ENCODE data around the gene SNPH. TPM values are rescaled to one million over a fixed set of nuclear protein-coding genes. Genes with fewer than 3 reads are reported as not detected.

The SNPH gene
- total RNA-seq, 1 experiment from 2014 or later: 0.93 TPM

- H3K27ac ChIP-seq (ENCODE audit: low read length): no peak overlapping the region
- H3K4me1 ChIP-seq (ENCODE audit: low read length): no peaks in the 10 kb centered on the region
- DNase-seq: no peak
- no peaks in the 10 kb centered on the region for H3K9me2 ChIP-seq (replicated peaks; ENCODE audit: insufficient read depth, low read length)
- H3K9me3 ChIP-seq (ENCODE audit: low read length): no peaks in the 10 kb centered on the region
- no peaks in the 10 kb centered on the region for H4K20me1 ChIP-seq (ENCODE audit: insufficient read depth, low read depth, low read length)
- H3K36me3 ChIP-seq (ENCODE audit: insufficient read depth, low read length): no peaks in the 10 kb centered on the region
- no peak overlapping the region for H2AFZ ChIP-seq (ENCODE audit: low read length)
- H3K79me2 ChIP-seq (ENCODE audit: low read length): no peaks in the 10 kb centered on the region
- no peak overlapping the region for H3K4me3 ChIP-seq (ENCODE audit: low read length)
- H3K4me2 ChIP-seq (ENCODE audit: low read depth, low read length, poor library complexity, severe bottlenecking): no peak overlapping the region
- no peaks in the 10 kb centered on the region for H3K27me3 ChIP-seq (ENCODE audit: low read length)
- no peak overlapping the region for H3K9ac ChIP-seq (ENCODE audit: low read length)
Observed at GRCh38 chr20:1304710-1305515, 38.8 kb downstream of the SNPH start.

DNA sequence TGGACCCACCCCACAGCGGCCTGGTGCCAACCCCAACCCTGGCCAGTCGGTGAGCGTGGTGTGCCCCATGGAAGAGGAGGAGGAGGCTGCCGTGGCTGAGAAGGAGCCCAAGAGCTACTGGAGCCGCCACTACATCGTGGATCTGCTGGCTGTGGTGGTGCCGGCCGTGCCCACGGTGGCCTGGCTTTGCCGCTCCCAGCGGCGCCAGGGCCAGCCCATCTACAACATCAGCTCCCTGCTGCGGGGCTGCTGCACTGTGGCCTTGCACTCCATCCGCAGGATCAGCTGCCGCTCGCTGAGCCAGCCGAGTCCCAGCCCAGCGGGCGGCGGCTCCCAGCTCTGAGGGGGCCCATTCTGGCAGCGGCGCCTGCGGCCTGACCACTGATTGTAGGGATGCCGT is 39.6 kb downstream of the SNPH start:
- no peak overlapping the region for H2AFZ ChIP-seq (ENCODE audit: low read length)
- no peaks in the 10 kb centered on the region for H3K4me1 ChIP-seq (ENCODE audit: low read length)
- H3K9ac ChIP-seq (ENCODE audit: low read length): no peak overlapping the region
- no peaks in the 10 kb centered on the region for H3K9me3 ChIP-seq (ENCODE audit: low read length)
- H3K36me3 ChIP-seq (ENCODE audit: insufficient read depth, low read length): no peaks in the 10 kb centered on the region
- H3K9me2 ChIP-seq (replicated peaks; ENCODE audit: insufficient read depth, low read length): no peaks in the 10 kb centered on the region
- H4K20me1 ChIP-seq (ENCODE audit: insufficient read depth, low read depth, low read length): no peaks in the 10 kb centered on the region
- no peak for DNase-seq
- H3K4me3 ChIP-seq (ENCODE audit: low read length): no peak overlapping the region
- no peak overlapping the region for H3K27ac ChIP-seq (ENCODE audit: low read length)
- no peaks in the 10 kb centered on the region for H3K27me3 ChIP-seq (ENCODE audit: low read length)
- no peak overlapping the region for H3K4me2 ChIP-seq (ENCODE audit: low read depth, low read length, poor library complexity, severe bottlenecking)
- no peaks in the 10 kb centered on the region for H3K79me2 ChIP-seq (ENCODE audit: low read length)

GRCh38 chr20:1306316-1307135 is 40.4 kb downstream of the SNPH start:
- Histone ChIP-seq H3K79me2 (ENCODE audit: low read length) (no peaks in the 10 kb centered on the region), H3K9me3 (ENCODE audit: low read length) (no peaks in the 10 kb centered on the region), H3K27ac (ENCODE audit: low read length) (no peak overlapping the region), H3K4me3 (ENCODE audit: low read length) (no peak overlapping the region), H3K9me2 (replicated peaks; ENCODE audit: insufficient read depth, low read length) (no peaks in the 10 kb centered on the region), H3K36me3 (ENCODE audit: insufficient read depth, low read length) (no peaks in the 10 kb centered on the region), H3K9ac (ENCODE audit: low read length) (no peak overlapping the region), H2AFZ (ENCODE audit: low read length) (no peak overlapping the region), H4K20me1 (ENCODE audit: insufficient read depth, low read depth, low read length) (no peaks in the 10 kb centered on the region), H3K4me1 (ENCODE audit: low read length) (no peaks in the 10 kb centered on the region), H3K27me3 (ENCODE audit: low read length) (no peaks in the 10 kb centered on the region), H3K4me2 (ENCODE audit: low read depth, low read length, poor library complexity, severe bottlenecking) (no peak overlapping the region)
- no peak for DNase-seq

DNA sequence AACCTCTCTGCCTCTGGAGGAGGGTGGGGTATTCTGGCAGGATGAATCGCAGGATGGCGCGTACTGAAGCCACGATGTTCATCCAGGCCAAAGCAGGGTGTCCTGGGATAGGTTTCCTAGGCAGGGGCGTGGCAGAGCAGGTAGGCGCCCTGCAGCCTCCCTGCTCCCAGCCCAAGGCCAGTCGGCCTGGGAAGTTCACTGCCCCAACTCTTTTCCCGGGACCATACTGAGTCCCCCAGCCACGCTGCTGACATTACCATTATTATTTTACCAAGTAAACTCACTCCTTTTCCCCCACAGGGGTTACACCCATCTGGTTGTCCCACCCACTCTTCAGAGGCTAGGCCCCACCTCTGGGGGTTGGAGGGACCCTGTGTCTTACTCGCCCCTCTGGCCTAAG is 41.1 kb downstream of the SNPH start:
- H3K27me3 ChIP-seq (ENCODE audit: low read length): no peaks in the 10 kb centered on the region
- no peaks in the 10 kb centered on the region for H3K36me3 ChIP-seq (ENCODE audit: insufficient read depth, low read length)
- no peak for DNase-seq
- no peak overlapping the region for H2AFZ ChIP-seq (ENCODE audit: low read length)
- no peaks in the 10 kb centered on the region for H3K9me2 ChIP-seq (replicated peaks; ENCODE audit: insufficient read depth, low read length)
- H3K4me1 ChIP-seq (ENCODE audit: low read length): no peaks in the 10 kb centered on the region
- H3K9ac ChIP-seq (ENCODE audit: low read length): no peak overlapping the region
- no peak overlapping the region for H3K4me2 ChIP-seq (ENCODE audit: low read depth, low read length, poor library complexity, severe bottlenecking)
- no peaks in the 10 kb centered on the region for H4K20me1 ChIP-seq (ENCODE audit: insufficient read depth, low read depth, low read length)
- no peaks in the 10 kb centered on the region for H3K9me3 ChIP-seq (ENCODE audit: low read length)
- H3K79me2 ChIP-seq (ENCODE audit: low read length): no peaks in the 10 kb centered on the region
- H3K27ac ChIP-seq (ENCODE audit: low read length): no peak overlapping the region
- H3K4me3 ChIP-seq (ENCODE audit: low read length): no peak overlapping the region

DNA sequence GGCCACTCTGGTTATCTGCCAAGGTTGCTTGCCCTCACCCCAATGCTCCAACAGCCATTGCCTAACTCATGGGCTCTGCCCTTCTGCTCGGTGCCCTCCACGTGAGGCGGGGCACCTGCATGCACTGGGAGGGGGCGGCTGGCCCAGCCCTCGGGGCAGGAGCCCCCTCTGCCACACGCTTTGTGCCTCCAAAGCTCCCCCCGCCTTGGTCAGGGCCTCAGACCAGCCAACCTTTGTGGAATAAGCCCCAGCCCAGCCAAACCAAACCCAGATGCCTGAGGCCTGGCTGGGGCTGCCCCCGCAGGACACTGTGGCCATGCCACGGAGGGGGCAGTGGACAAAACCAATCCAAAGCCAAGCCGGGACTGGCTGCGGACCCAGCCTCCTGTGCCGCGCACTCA is 41.5 kb downstream of the SNPH start:
- no peak overlapping the region for H3K27ac ChIP-seq (ENCODE audit: low read length)
- H3K4me3 ChIP-seq (ENCODE audit: low read length): no peak overlapping the region
- no peaks in the 10 kb centered on the region for H3K9me2 ChIP-seq (replicated peaks; ENCODE audit: insufficient read depth, low read length)
- H3K36me3 ChIP-seq (ENCODE audit: insufficient read depth, low read length): no peaks in the 10 kb centered on the region
- no peaks in the 10 kb centered on the region for H3K79me2 ChIP-seq (ENCODE audit: low read length)
- no peaks in the 10 kb centered on the region for H3K9me3 ChIP-seq (ENCODE audit: low read length)
- no peaks in the 10 kb centered on the region for H3K4me1 ChIP-seq (ENCODE audit: low read length)
- no peak overlapping the region for H3K9ac ChIP-seq (ENCODE audit: low read length)
- no peak overlapping the region for H2AFZ ChIP-seq (ENCODE audit: low read length)
- no peak overlapping the region for H3K4me2 ChIP-seq (ENCODE audit: low read depth, low read length, poor library complexity, severe bottlenecking)
- no peaks in the 10 kb centered on the region for H3K27me3 ChIP-seq (ENCODE audit: low read length)
- DNase-seq: no peak
- no peaks in the 10 kb centered on the region for H4K20me1 ChIP-seq (ENCODE audit: insufficient read depth, low read depth, low read length)

- no peak overlapping the region for H3K4me3 ChIP-seq (ENCODE audit: low read length)
- H2AFZ ChIP-seq (ENCODE audit: low read length): no peak overlapping the region
- H3K27me3 ChIP-seq (ENCODE audit: low read length): no peaks in the 10 kb centered on the region
- no peaks in the 10 kb centered on the region for H3K4me1 ChIP-seq (ENCODE audit: low read length)
- H3K9ac ChIP-seq (ENCODE audit: low read length): no peak overlapping the region
- H3K4me2 ChIP-seq (ENCODE audit: low read depth, low read length, poor library complexity, severe bottlenecking): no peak overlapping the region
- no peaks in the 10 kb centered on the region for H3K9me3 ChIP-seq (ENCODE audit: low read length)
- H3K9me2 ChIP-seq (replicated peaks; ENCODE audit: insufficient read depth, low read length): no peaks in the 10 kb centered on the region
- no peaks in the 10 kb centered on the region for H4K20me1 ChIP-seq (ENCODE audit: insufficient read depth, low read depth, low read length)
- no peak for DNase-seq
- no peak overlapping the region for H3K27ac ChIP-seq (ENCODE audit: low read length)
- H3K79me2 ChIP-seq (ENCODE audit: low read length): no peaks in the 10 kb centered on the region
- no peaks in the 10 kb centered on the region for H3K36me3 ChIP-seq (ENCODE audit: insufficient read depth, low read length)
Observed at GRCh38 chr20:1308067-1308701, 42.1 kb downstream of the SNPH start.

DNA sequence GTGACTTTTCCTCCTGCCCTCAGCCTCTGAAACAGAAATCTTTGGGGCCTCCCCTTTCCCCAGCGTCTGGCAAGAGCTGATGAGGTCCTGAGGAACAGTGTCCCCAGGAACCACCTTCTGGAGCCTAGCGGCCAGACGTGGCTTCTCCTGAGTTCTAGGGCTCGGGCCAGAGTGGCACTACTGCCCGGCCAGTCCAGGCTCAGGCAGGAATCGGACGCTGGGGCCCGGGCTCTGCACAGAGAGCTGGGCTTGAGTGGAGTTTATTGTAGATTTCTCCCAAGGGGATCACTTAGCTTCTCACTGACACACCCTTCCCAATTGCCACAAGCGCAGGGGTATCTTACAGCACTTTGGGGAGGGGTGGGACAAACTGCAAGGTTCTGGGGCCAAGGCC is 42.6 kb downstream of the SNPH start:
- no peaks in the 10 kb centered on the region for H3K4me1 ChIP-seq (ENCODE audit: low read length)
- H3K27ac ChIP-seq (ENCODE audit: low read length): no peak overlapping the region
- H3K27me3 ChIP-seq (ENCODE audit: low read length): no peaks in the 10 kb centered on the region
- H4K20me1 ChIP-seq (ENCODE audit: insufficient read depth, low read depth, low read length): no peaks in the 10 kb centered on the region
- H3K9ac ChIP-seq (ENCODE audit: low read length): no peak overlapping the region
- H3K4me3 ChIP-seq (ENCODE audit: low read length): no peak overlapping the region
- no peak for DNase-seq
- no peak overlapping the region for H2AFZ ChIP-seq (ENCODE audit: low read length)
- no peaks in the 10 kb centered on the region for H3K9me3 ChIP-seq (ENCODE audit: low read length)
- no peaks in the 10 kb centered on the region for H3K9me2 ChIP-seq (replicated peaks; ENCODE audit: insufficient read depth, low read length)
- H3K4me2 ChIP-seq (ENCODE audit: low read depth, low read length, poor library complexity, severe bottlenecking): no peak overlapping the region
- H3K36me3 ChIP-seq (ENCODE audit: insufficient read depth, low read length): no peaks in the 10 kb centered on the region
- no peaks in the 10 kb centered on the region for H3K79me2 ChIP-seq (ENCODE audit: low read length)

GRCh38 chr20:1309439-1309847 is 43.3 kb downstream of the SNPH start:
- no peak overlapping the region for H3K9ac ChIP-seq (ENCODE audit: low read length)
- no peak for DNase-seq
- no peaks in the 10 kb centered on the region for H3K4me1 ChIP-seq (ENCODE audit: low read length)
- H3K4me3 ChIP-seq (ENCODE audit: low read length): no peak overlapping the region
- no peak overlapping the region for H2AFZ ChIP-seq (ENCODE audit: low read length)
- H3K79me2 ChIP-seq (ENCODE audit: low read length): no peaks in the 10 kb centered on the region
- H3K27me3 ChIP-seq (ENCODE audit: low read length): no peaks in the 10 kb centered on the region
- no peaks in the 10 kb centered on the region for H3K9me2 ChIP-seq (replicated peaks; ENCODE audit: insufficient read depth, low read length)
- H3K9me3 ChIP-seq (ENCODE audit: low read length): no peaks in the 10 kb centered on the region
- H3K36me3 ChIP-seq (ENCODE audit: insufficient read depth, low read length): no peaks in the 10 kb centered on the region
- no peaks in the 10 kb centered on the region for H4K20me1 ChIP-seq (ENCODE audit: insufficient read depth, low read depth, low read length)
- H3K27ac ChIP-seq (ENCODE audit: low read length): no peak overlapping the region
- H3K4me2 ChIP-seq (ENCODE audit: low read depth, low read length, poor library complexity, severe bottlenecking): no peak overlapping the region

Measured in Karpas-422 (cell line).